Measurements from ENCODE around the gene KNDC1.

KNDC1 gene

GRCh38 chr10:133249094-133249780, 89.2 kb downstream of the KNDC1 start:
- no peak for TF ChIP-seq Cebpa-rat (IDR thresholded peaks at IDR 0.05)
- no peak overlapping the region for H3K9ac ChIP-seq
- no peak overlapping the region for H3K4me2 ChIP-seq

GRCh38 chr10:133249975-133250754, 90.1 kb downstream of the KNDC1 start:
- Histone ChIP-seq H3K9ac (no peak overlapping the region), H3K4me2 (0 out of 22 replicates have a peak overlapping the region, but pooled peaks of 1 of the 11 experiments have one; percentile 5), H4K20me1 (no peaks in the 10 kb centered on the region; a peak in 1 of 22 replicates), H3K4me3 (no peak overlapping the region), H3K36me3 (no peaks in the 10 kb centered on the region), H3K9me3 (replicated peaks in 1 of 11) (no peaks in the 10 kb centered on the region), H3K4me1 (peaks cover 35 to 62% (median 50%) of the 10 kb centered on the region in 10 experiments), H3K27me3 (peaks cover 0 to 16% (median 4%) of the 10 kb centered on the region in 11 experiments; a peak in 6 of 22 replicates), H3K27ac (no peak overlapping the region)
- no peak for TF ChIP-seq Cebpa-rat (IDR thresholded peaks at IDR 0.05)

More at GRCh38 chr10:133249094-133249780, 89.2 kb downstream of the KNDC1 start:
- Histone ChIP-seq H3K36me3 (no peaks in the 10 kb centered on the region), H4K20me1 (no peaks in the 10 kb centered on the region; a peak in 1 of 22 replicates), H3K4me1 (peaks cover 26 to 62% (median 46%) of the 10 kb centered on the region in 10 experiments), H3K9me3 (replicated peaks in 1 of 11) (no peaks in the 10 kb centered on the region), H3K27ac (no peak overlapping the region), H3K27me3 (peaks cover 0 to 20% (median 4%) of the 10 kb centered on the region in 11 experiments; a peak in 7 of 22 replicates), H3K4me3 (no peak overlapping the region)

GRCh38 chr10:133251388-133252222, 91.6 kb downstream of the KNDC1 start:
- no peak overlapping the region; a peak in 1 of 22 replicates for H3K27ac ChIP-seq
- no peaks in the 10 kb centered on the region for H4K20me1 ChIP-seq
- H3K4me2 ChIP-seq: peak overlapping the region in 2 of 11 experiments; percentile 20 to 37; a peak in 4 of 22 replicates
- no peaks in the 10 kb centered on the region for H3K9me3 ChIP-seq (replicated peaks in 1 of 11)
- H3K4me3 ChIP-seq: no peak overlapping the region
- no peaks in the 10 kb centered on the region for H3K36me3 ChIP-seq
- H3K9ac ChIP-seq: 0 out of 22 replicates have a peak overlapping the region, but pooled peaks of 1 of the 11 experiments have one; percentile 31
- no peak for TF ChIP-seq Cebpa-rat (IDR thresholded peaks at IDR 0.05)
- H3K4me1 ChIP-seq: peaks cover 36 to 62% (median 50%) of the 10 kb centered on the region in 10 experiments
- H3K27me3 ChIP-seq: peaks cover 0 to 12% (median 4%) of the 10 kb centered on the region in 11 experiments; a peak in 6 of 22 replicates

GRCh38 chr10:133252223-133252552, 92.2 kb downstream of the KNDC1 start:
- no peaks in the 10 kb centered on the region for H3K36me3 ChIP-seq
- no peak overlapping the region for H3K9ac ChIP-seq
- no peaks in the 10 kb centered on the region for H3K9me3 ChIP-seq (replicated peaks in 1 of 11)
- no peak for TF ChIP-seq Cebpa-rat (IDR thresholded peaks at IDR 0.05)
- H3K4me3 ChIP-seq: no peak overlapping the region
- H4K20me1 ChIP-seq: no peaks in the 10 kb centered on the region
- H3K27me3 ChIP-seq: peaks cover 0 to 12% (median 4%) of the 10 kb centered on the region in 11 experiments; a peak in 6 of 22 replicates
- H3K4me1 ChIP-seq: peaks cover 36 to 62% (median 51%) of the 10 kb centered on the region in 10 experiments
- H3K4me2 ChIP-seq: peak overlapping the region in 2 of 11 experiments; percentile 20 to 37; a peak in 3 of 22 replicates
- H3K27ac ChIP-seq: no peak overlapping the region

GRCh38 chr10:133253361-133253955, 93.4 kb downstream of the KNDC1 start:
- no peaks in the 10 kb centered on the region for H3K9me3 ChIP-seq (replicated peaks in 1 of 11)
- H3K4me1 ChIP-seq: peaks cover 43 to 69% (median 58%) of the 10 kb centered on the region in 10 experiments
- H3K4me3 ChIP-seq: no peak overlapping the region
- peaks cover 0 to 7% (median 0%) of the 10 kb centered on the region in 11 experiments; a peak in 3 of 22 replicates for H4K20me1 ChIP-seq
- peak in 3 of 11 experiments; percentile 18 to 36 (median 34); a peak in 3 of 22 replicates for TF ChIP-seq Cebpa-rat (IDR thresholded peaks at IDR 0.05)
- H3K36me3 ChIP-seq: no peaks in the 10 kb centered on the region
- H3K27me3 ChIP-seq: peaks cover 0 to 12% (median 4%) of the 10 kb centered on the region in 11 experiments; a peak in 6 of 22 replicates
- H3K9ac ChIP-seq: peak overlapping the region in 3 of 11 experiments; percentile 23 to 53 (median 47); a peak in 3 of 22 replicates
- peak overlapping the region in 5 of 11 experiments; percentile 20 to 100 (median 61); a peak in 6 of 22 replicates for H3K27ac ChIP-seq
- H3K4me2 ChIP-seq: peak overlapping the region in 8 of 11 experiments; percentile 25 to 100 (median 62); a peak in 15 of 22 replicates

- H3K4me1 ChIP-seq: peaks cover 50 to 78% (median 66%) of the 10 kb centered on the region in 10 experiments
- H3K27ac ChIP-seq: peak overlapping the region in 10 of 11 experiments; percentile 3 to 100 (median 57); a peak in 18 of 22 replicates
- no peak for TF ChIP-seq Cebpa-rat (IDR thresholded peaks at IDR 0.05)
- H3K4me3 ChIP-seq: no peak overlapping the region
- H3K9ac ChIP-seq: peak overlapping the region; percentile 3 to 54 (median 42); a peak in 16 of 22 replicates
- peaks cover 0 to 11% (median 4%) of the 10 kb centered on the region in 11 experiments; a peak in 7 of 22 replicates for H3K27me3 ChIP-seq
- peak overlapping the region; percentile 16 to 100 (median 93) for H3K4me2 ChIP-seq
- H3K9me3 ChIP-seq (replicated peaks in 1 of 11): no peaks in the 10 kb centered on the region
- H3K36me3 ChIP-seq: no peaks in the 10 kb centered on the region
- peaks cover 0 to 11% (median 0%) of the 10 kb centered on the region in 11 experiments; a peak in 3 of 22 replicates for H4K20me1 ChIP-seq
Observed at GRCh38 chr10:133254421-133255120, 94.6 kb downstream of the KNDC1 start.

- Histone ChIP-seq H4K20me1 (peaks cover 0 to 16% (median 0%) of the 10 kb centered on the region in 11 experiments; a peak in 4 of 22 replicates), H3K9me3 (replicated peaks in 1 of 11) (no peaks in the 10 kb centered on the region), H3K27me3 (peaks cover 0 to 7% (median 2%) of the 10 kb centered on the region in 11 experiments; a peak in 6 of 22 replicates), H3K9ac (0 out of 22 replicates have a peak overlapping the region, but pooled peaks of 2 of the 11 experiments have one; percentile 3 to 32), H3K4me2 (peak overlapping the region in 10 of 11 experiments; percentile 18 to 100 (median 98); a peak in 15 of 22 replicates), H3K4me1 (peaks cover 58 to 86% (median 74%) of the 10 kb centered on the region in 10 experiments), H3K27ac (peak overlapping the region in 6 of 11 experiments; percentile 7 to 100 (median 61); a peak in 10 of 22 replicates), H3K4me3 (no peak overlapping the region), H3K36me3 (no peaks in the 10 kb centered on the region)
- TF ChIP-seq Cebpa-rat (IDR thresholded peaks at IDR 0.05): no peak
Observed at GRCh38 chr10:133255323-133255722, 95.3 kb downstream of the KNDC1 start.
